ENCODE data around the gene KRT75. TPM values are rescaled to one million over a fixed set of nuclear protein-coding genes. Genes with fewer than 3 reads are reported as not detected.

The KRT75 gene
- total RNA-seq, 2 experiments from 2014 or later, result not detected

DNA sequence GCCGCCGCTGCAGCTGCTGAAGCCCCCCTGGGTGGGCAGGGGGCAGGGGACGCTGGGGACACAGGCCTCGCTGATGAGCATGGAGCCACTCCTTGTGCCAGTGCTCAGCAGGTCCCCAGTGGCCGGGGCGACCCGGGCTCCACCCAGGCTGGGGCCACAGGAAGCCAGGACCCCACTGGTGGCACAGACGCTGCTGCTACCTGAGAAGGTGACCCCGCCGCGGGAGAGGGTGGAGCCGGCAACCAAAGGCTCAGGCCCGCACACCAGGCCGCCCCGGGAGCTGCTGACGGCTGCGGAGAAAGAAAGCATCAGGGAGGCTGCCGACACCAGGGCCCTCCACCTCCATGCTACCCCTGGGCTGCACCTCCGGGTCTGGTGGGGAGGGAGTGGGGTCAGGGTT lies 56.1 kb downstream of the KRT75 start:
- ATAC-seq (no peak), DNase-seq (no peak)
- no peak overlapping the region for H3K27ac Mint-ChIP-seq
- H3K27me3 Mint-ChIP-seq, result no peaks in the 10 kb centered on the region
- TF ChIP-seq, protein P1, sequence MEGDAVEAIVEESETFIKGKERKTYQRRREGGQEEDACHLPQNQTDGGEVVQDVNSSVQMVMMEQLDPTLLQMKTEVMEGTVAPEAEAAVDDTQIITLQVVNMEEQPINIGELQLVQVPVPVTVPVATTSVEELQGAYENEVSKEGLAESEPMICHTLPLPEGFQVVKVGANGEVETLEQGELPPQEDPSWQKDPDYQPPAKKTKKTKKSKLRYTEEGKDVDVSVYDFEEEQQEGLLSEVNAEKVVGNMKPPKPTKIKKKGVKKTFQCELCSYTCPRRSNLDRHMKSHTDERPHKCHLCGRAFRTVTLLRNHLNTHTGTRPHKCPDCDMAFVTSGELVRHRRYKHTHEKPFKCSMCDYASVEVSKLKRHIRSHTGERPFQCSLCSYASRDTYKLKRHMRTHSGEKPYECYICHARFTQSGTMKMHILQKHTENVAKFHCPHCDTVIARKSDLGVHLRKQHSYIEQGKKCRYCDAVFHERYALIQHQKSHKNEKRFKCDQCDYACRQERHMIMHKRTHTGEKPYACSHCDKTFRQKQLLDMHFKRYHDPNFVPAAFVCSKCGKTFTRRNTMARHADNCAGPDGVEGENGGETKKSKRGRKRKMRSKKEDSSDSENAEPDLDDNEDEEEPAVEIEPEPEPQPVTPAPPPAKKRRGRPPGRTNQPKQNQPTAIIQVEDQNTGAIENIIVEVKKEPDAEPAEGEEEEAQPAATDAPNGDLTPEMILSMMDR (IDR thresholded peaks at IDR 0.05), result no peak
- H3K4me3 Mint-ChIP-seq, result no peak overlapping the region
- intact Hi-C loops (cut with micrococcal nuclease), result loop anchor here (10.0 kb wide), 1 partner anchor 497 kb away; no protein-coding TSS in a partner anchor
- ChIA-PET POLR2A (no interaction called here), CTCF (no interaction called here)
- no peaks in the 10 kb centered on the region for H3K36me3 Mint-ChIP-seq (ENCODE audit: low read depth)
- peaks cover 3% of the 10 kb centered on the region for H3K9me3 Mint-ChIP-seq
- peaks cover 9% of the 10 kb centered on the region for H3K4me1 Mint-ChIP-seq (ENCODE audit: low read depth)

DNA sequence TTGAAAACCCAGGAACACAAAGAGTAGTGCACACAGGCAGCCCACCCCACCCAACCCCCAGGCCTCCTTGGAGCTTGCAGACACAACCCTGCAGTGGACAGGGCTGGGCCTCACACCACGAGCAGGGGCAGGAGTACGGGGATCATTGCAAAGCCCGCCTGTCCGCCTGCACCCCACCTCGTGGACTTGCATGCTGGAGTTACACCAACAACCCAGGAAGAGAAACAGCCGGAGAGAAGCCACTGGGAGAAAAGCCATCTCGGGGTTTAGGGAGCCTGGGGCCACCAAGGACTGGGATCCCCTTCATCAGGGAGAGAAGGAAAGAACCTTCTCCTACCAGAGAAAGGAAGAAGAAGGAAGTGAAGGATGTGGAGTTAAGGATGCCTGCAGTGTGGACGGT lies 56.9 kb downstream of the KRT75 start:
- DNase-seq (no peak), ATAC-seq (no peak)
- no peak overlapping the region for H3K4me3 Mint-ChIP-seq
- peaks cover 3% of the 10 kb centered on the region for H3K9me3 Mint-ChIP-seq
- no peak overlapping the region for H3K27ac Mint-ChIP-seq
- POLR2A ChIA-PET, result no interaction called here
- H3K4me1 Mint-ChIP-seq (ENCODE audit: low read depth), result peaks cover under 1% of the 10 kb centered on the region
- TF ChIP-seq, protein P1 (IDR thresholded peaks at IDR 0.05), result no peak
- intact Hi-C loops (cut with micrococcal nuclease), result loop anchor here (10.0 kb wide), 1 partner anchor 498 kb away; no protein-coding TSS in a partner anchor
- CTCF ChIA-PET, result no interaction called here
- no peaks in the 10 kb centered on the region for H3K36me3 Mint-ChIP-seq (ENCODE audit: low read depth)
- H3K27me3 Mint-ChIP-seq, result no peaks in the 10 kb centered on the region

Other genes with a start within 250 kb of the KRT75 start
- not detected for gene KRT80, start 242.4 kb downstream of the KRT75 start, total RNA-seq
- 1 to 10 TPM; 2.1 to 3.1 TPM for gene KRT7, start 201.1 kb downstream of the KRT75 start, total RNA-seq
- gene KRT86, start 159.7 kb downstream of the KRT75 start, total RNA-seq, result not detected
- not detected for gene KRT81, start 142.8 kb downstream of the KRT75 start, total RNA-seq
- not detected for gene KRT83, start 113.0 kb downstream of the KRT75 start, total RNA-seq
- gene KRT85, start 66.9 kb downstream of the KRT75 start, total RNA-seq, result not detected
- not detected for gene KRT84, start 48.7 kb downstream of the KRT75 start, total RNA-seq
- gene KRT82, start 28.0 kb downstream of the KRT75 start, total RNA-seq, result not detected
- not detected for gene KRT6B, start 17.8 kb upstream of the KRT75 start, total RNA-seq
- gene KRT6C, start 39.4 kb upstream of the KRT75 start, total RNA-seq, result not detected
- not detected for gene KRT6A, start 58.9 kb upstream of the KRT75 start, total RNA-seq
- not detected for gene KRT5, start 86.0 kb upstream of the KRT75 start, total RNA-seq
- not detected for gene KRT71, start 118.8 kb upstream of the KRT75 start, total RNA-seq
- not detected for gene KRT74, start 139.5 kb upstream of the KRT75 start, total RNA-seq
- under 1 TPM; 0.16 to 0.32 TPM for gene KRT72, start 167.1 kb upstream of the KRT75 start, total RNA-seq
- gene KRT73, start 184.2 kb upstream of the KRT75 start, total RNA-seq, result under 1 TPM in 1 of 2 experiments, not detected in 1; 0.20 TPM
- gene KRT2, start 217.8 kb upstream of the KRT75 start, total RNA-seq, result not detected
- not detected for gene KRT1, start 246.0 kb upstream of the KRT75 start, total RNA-seq

All from activated CD8-positive, alpha-beta T cell treated with anti-CD3 and anti-CD28 coated beads for 36 hours (primary cell).